ENCODE data around the gene KRT3.
"Not testable (repeated sequence)": the region's sequence is repeated elsewhere in the genome, so short reads cannot be mapped to it uniquely, and the experiment has no call there.

The KRT3 gene

GRCh38 chr12:52796839-52797528, 1.1 kb upstream of the KRT3 start:
- DNase-seq: no peak

GRCh38 chr12:52796429-52796794, 495 bp upstream of the KRT3 start:
- no peak for DNase-seq

- not testable (repeated sequence) for DNase-seq
These were observed 614 bp downstream of the KRT3 start for GRCh38 chr12:52795332-52795674.

- no peak for DNase-seq
These were observed 1.2 kb downstream of the KRT3 start for GRCh38 chr12:52794479-52795331.

GRCh38 chr12:52792185-52793029, 3.5 kb downstream of the KRT3 start:
- no peak for DNase-seq

GRCh38 chr12:52791271-52792184, 4.4 kb downstream of the KRT3 start:
- no peak for DNase-seq

GRCh38 chr12:52790427-52791270, 5.3 kb downstream of the KRT3 start:
- no peak for DNase-seq

GRCh38 chr12:52789637-52790426, 6.1 kb downstream of the KRT3 start:
- no peak for DNase-seq

GRCh38 chr12:52788876-52789636, 6.9 kb downstream of the KRT3 start:
- no peak for DNase-seq

- DNase-seq: no peak
These were observed 7.6 kb downstream of the KRT3 start for GRCh38 chr12:52788192-52788875.

GRCh38 chr12:52787324-52788191, 8.4 kb downstream of the KRT3 start:
- DNase-seq: no peak

- DNase-seq: no peak
These were observed 11.0 kb downstream of the KRT3 start for GRCh38 chr12:52784909-52785308.

GRCh38 chr12:52783563-52784316, 12.2 kb downstream of the KRT3 start:
- no peak for DNase-seq

- no peak for DNase-seq
These were observed 13.4 kb downstream of the KRT3 start for GRCh38 chr12:52782502-52782901.

GRCh38 chr12:52781399-52782082, 14.4 kb downstream of the KRT3 start:
- no peak for DNase-seq

- no peak for DNase-seq
These were observed 16.0 kb downstream of the KRT3 start for GRCh38 chr12:52779914-52780313.

GRCh38 chr12:52778833-52779232, 17.1 kb downstream of the KRT3 start:
- no peak for DNase-seq
